B cell (primary cell): Measurements from ENCODE around the gene HAO2. TPM values are rescaled to one million over a fixed set of nuclear protein-coding genes. Genes with fewer than 3 reads are reported as not detected.

ENCODE experiments used
- ATAC-seq: fragments of 200-7000 bp; cut with Tn5 transposase; one replicate; pipeline ENCODE4 v1.10.0; 2021; ENCODE audit warnings: low read depth, mild to moderate bottlenecking, moderate number of reproducible peaks, moderate library complexity
- CTCF ChIA-PET: fragments of 350-600 bp; sonication (Branson Sonifier 250); formaldehyde crosslinking; loops from one replicate; lab custom pipeline; 2021; ENCODE audit warnings: antibody characterized with exemption, inconsistent platforms; lab: Charles Lee
- POLR2A ChIA-PET: fragments of 350-600 bp; sonication (Branson Sonifier 250); formaldehyde crosslinking; loops from one replicate; lab custom pipeline; 2021; ENCODE audit warnings: antibody characterized with exemption; lab: Charles Lee
- DNase-seq: peaks from one replicate; pipeline ENCODE4 v3.0.0; 2013
- H2AFZ ChIP-seq: 2 replicates; pipeline ENCODE4 v1.6.1; 2012; ENCODE audit warnings: mild to moderate bottlenecking, low read depth, low read length; ENCODE audit not compliant: insufficient read depth, poor library complexity, severe bottlenecking
- H3K27ac ChIP-seq, 2 donors: 1 replicate in 1 of 2; 2 replicates in 1 of 2; pipeline ENCODE4 v1.5.1; 2012 to 2013; ENCODE audit warnings: low read length in 2 of 2, mild to moderate bottlenecking in 2 of 2, moderate library complexity in 1 of 2
- H3K27me3 ChIP-seq, 4 experiments: fragments of 200-600 bp in 1 of 4; sonication (generic) in 1 of 4; replicated peaks in 1 of 4; 1 replicate in 2 of 4; 2 replicates in 2 of 4; pipeline versions ENCODE4 v1.6.1 to v1.7.0; 2013 to 2016; ENCODE audit warnings: low read length in 3 of 4, mild to moderate bottlenecking in 2 of 4, mixed read lengths in 1 of 4, moderate library complexity in 1 of 4; ENCODE audit not compliant: insufficient read depth in 4 of 4, control insufficient read depth in 3 of 4; ENCODE audit errors: control extremely low read depth in 1 of 4
- H3K36me3 ChIP-seq, 2 experiments: replicated peaks in 1 of 2; 1 replicate in 1 of 2; 2 replicates in 1 of 2; pipeline versions ENCODE4 v1.6.1 to v1.7.1; 2013; ENCODE audit warnings: low read length in 1 of 2; ENCODE audit not compliant: insufficient read depth in 2 of 2, control insufficient read depth in 1 of 2; ENCODE audit errors: control extremely low read depth in 1 of 2, extremely low read depth in 1 of 2
- H3K4me1 ChIP-seq, 2 donors: fragments of 200-600 bp in 1 of 2; sonication (generic) in 1 of 2; 1 replicate in 1 of 2; 2 replicates in 1 of 2; pipeline versions ENCODE4 v1.5.1 to v1.6.1; 2013 to 2017; ENCODE audit warnings: low read length in 2 of 2; ENCODE audit not compliant: control insufficient read depth in 2 of 2, insufficient read depth in 2 of 2
- H3K4me2 ChIP-seq: replicated peaks from 2 replicates; pipeline ENCODE3; 2012; ENCODE audit warnings: mild to moderate bottlenecking, low read depth, low read length; ENCODE audit not compliant: poor library complexity, severe bottlenecking
- H3K4me3 ChIP-seq, 5 experiments: fragments of 200-600 bp in 1 of 5; sonication (generic) in 1 of 5; 1 replicate in 3 of 5; 2 replicates in 2 of 5; pipeline versions ENCODE4 v1.5.1 to v1.7.0; 2011 to 2016; ENCODE audit warnings: low read length in 4 of 5, mild to moderate bottlenecking in 4 of 5, low read depth in 2 of 5, control low read depth in 1 of 5, moderate library complexity in 1 of 5; ENCODE audit not compliant: insufficient read depth in 1 of 5; ENCODE audit errors: control extremely low read depth in 1 of 5, extremely low read depth in 1 of 5
- H3K79me2 ChIP-seq: fragments of 200-600 bp; sonication (generic); one replicate; pipeline ENCODE4 v1.6.0; 2016; ENCODE audit warnings: low read length; ENCODE audit not compliant: control insufficient read depth, insufficient read depth
- H3K9ac ChIP-seq: fragments of 200-600 bp; sonication (generic); 2 replicates; pipeline ENCODE4 v1.6.1; 2017; ENCODE audit warnings: mild to moderate bottlenecking, low read length, moderate library complexity
- H3K9me3 ChIP-seq, 3 donors: one replicate each; pipeline versions ENCODE4 v1.6.1 to v1.7.1; 2013; ENCODE audit warnings: low read length in 2 of 3; ENCODE audit not compliant: control insufficient read depth in 2 of 3, insufficient read depth in 1 of 3; ENCODE audit errors: control extremely low read depth in 1 of 3
- H4K20me1 ChIP-seq: 2 replicates; pipeline ENCODE4 v1.6.0; 2012; ENCODE audit warnings: mild to moderate bottlenecking, low read length; ENCODE audit not compliant: insufficient read depth, control insufficient read depth, poor library complexity, severe bottlenecking
- H3K27ac Mint-ChIP-seq: one replicate; pipeline ENCODE4 v1.8.0; 2021; ENCODE audit warnings: mixed read lengths
- H3K27me3 Mint-ChIP-seq: one replicate; pipeline ENCODE4 v1.8.0; 2021; ENCODE audit warnings: mixed read lengths
- H3K4me1 Mint-ChIP-seq: one replicate; pipeline ENCODE4 v1.8.0; 2021; ENCODE audit warnings: mixed read lengths
- H3K4me3 Mint-ChIP-seq: one replicate; pipeline ENCODE4 v1.8.0; 2021; ENCODE audit warnings: mixed read lengths
- H3K9me3 Mint-ChIP-seq: one replicate; pipeline ENCODE4 v1.8.0; 2022; ENCODE audit warnings: mixed read lengths; ENCODE audit not compliant: insufficient read depth
- EZH2 ChIP-seq: IDR thresholded peaks from 2 replicates; pipeline ENCODE4 v1.6.1; 2012; ENCODE audit warnings: borderline replicate concordance, low read depth, mild to moderate bottlenecking, moderate library complexity, low read length; ENCODE audit not compliant: insufficient read depth, poor library complexity, severe bottlenecking
- WGBS: methylation state at CpG from one replicate; pipeline ENCODE4 v1.1.5; 2013; ENCODE audit warnings: missing lambda C conversion rate; ENCODE audit not compliant: insufficient coverage; 5-methylcytosine and 5-hydroxymethylcytosine counted together
- intact Hi-C: fragments of 100-400 bp; cut with micrococcal nuclease; formaldehyde crosslinking; loops from one replicate; pipeline ENCODE4 v1.10.0; 2022
- polyA plus RNA-seq: library from polyadenylated mRNA; depleted of rRNA; stranded (reverse); fragments of >200 nt; gene quantifications from 2 replicates; pipeline ENCODE4 v1.2.3, GENCODE V29; 2012
- total RNA-seq, 2 donors: library from RNA; stranded (reverse); fragments of 120-200 nt in 1 of 2; gene quantifications; 1 replicate in 1 of 2; 2 replicates in 1 of 2; pipeline versions ENCODE4 v1.2.3 to v1.2.4, GENCODE V29; 2013 to 2022
- TF ChIP-seq, protein P1 (sequence below): fragments of 200-600 bp; IDR thresholded peaks from one replicate; pipeline ENCODE4 v1.8.0; 2022; ENCODE audit warnings: antibody characterized with exemption, mild to moderate bottlenecking

The HAO2 gene
- total and polyA plus RNA-seq, 2 donors (not counting 1 experiment from before 2014, with no cell fraction given): not detected

- no peaks in the 10 kb centered on the region for H3K9me3 ChIP-seq
- intact Hi-C loops: no loop called here
- H3K27me3 ChIP-seq: no peaks in the 10 kb centered on the region
- WGBS: 70% methylated on average over 1 of the region's 1 CpG
- H3K4me1 ChIP-seq: no peaks in the 10 kb centered on the region
- no peak overlapping the region for H3K9ac ChIP-seq
- Mint-ChIP-seq H3K9me3 (no peaks in the 10 kb centered on the region), H3K4me1 (no peaks in the 10 kb centered on the region), H3K27me3 (peaks cover 16% of the 10 kb centered on the region), H3K27ac (no peak overlapping the region), H3K4me3 (no peak overlapping the region)
- H4K20me1 ChIP-seq: no peaks in the 10 kb centered on the region
- POLR2A ChIA-PET: no interaction called here
- H3K4me2 ChIP-seq: no peak overlapping the region
- CTCF ChIA-PET: no interaction called here
- H3K79me2 ChIP-seq: no peaks in the 10 kb centered on the region
- TF ChIP-seq, protein P1, sequence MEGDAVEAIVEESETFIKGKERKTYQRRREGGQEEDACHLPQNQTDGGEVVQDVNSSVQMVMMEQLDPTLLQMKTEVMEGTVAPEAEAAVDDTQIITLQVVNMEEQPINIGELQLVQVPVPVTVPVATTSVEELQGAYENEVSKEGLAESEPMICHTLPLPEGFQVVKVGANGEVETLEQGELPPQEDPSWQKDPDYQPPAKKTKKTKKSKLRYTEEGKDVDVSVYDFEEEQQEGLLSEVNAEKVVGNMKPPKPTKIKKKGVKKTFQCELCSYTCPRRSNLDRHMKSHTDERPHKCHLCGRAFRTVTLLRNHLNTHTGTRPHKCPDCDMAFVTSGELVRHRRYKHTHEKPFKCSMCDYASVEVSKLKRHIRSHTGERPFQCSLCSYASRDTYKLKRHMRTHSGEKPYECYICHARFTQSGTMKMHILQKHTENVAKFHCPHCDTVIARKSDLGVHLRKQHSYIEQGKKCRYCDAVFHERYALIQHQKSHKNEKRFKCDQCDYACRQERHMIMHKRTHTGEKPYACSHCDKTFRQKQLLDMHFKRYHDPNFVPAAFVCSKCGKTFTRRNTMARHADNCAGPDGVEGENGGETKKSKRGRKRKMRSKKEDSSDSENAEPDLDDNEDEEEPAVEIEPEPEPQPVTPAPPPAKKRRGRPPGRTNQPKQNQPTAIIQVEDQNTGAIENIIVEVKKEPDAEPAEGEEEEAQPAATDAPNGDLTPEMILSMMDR: no peak
- TF ChIP-seq EZH2: no peak
- H2AFZ ChIP-seq: no peak overlapping the region
- H3K27ac ChIP-seq: no peak overlapping the region
- H3K4me3 ChIP-seq: no peak overlapping the region
- DNase-seq (no peak), ATAC-seq (no peak)
- no peaks in the 10 kb centered on the region for H3K36me3 ChIP-seq
Observed at GRCh38 chr1:119388450-119388849, 19.9 kb downstream of the HAO2 start.

DNA sequence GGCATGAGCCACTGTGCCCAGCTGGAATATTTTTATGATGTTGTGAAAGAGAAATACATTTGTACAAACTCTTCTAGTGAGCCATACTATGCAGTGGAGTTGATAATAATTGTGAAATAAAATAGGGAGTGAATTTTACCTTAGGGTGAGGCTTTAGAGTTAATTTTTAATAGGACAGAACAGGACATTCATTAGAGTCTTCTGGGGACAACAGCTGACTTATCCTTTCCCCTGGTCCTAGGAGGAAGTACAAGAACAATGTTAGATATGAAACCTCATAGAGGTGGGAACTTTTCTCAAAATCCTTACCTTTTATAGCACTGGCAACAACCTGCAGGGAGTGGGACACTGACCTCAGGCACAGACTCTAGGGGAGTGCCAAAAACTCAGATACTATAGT, 21.9 kb downstream of the HAO2 start:
- no peaks in the 10 kb centered on the region for H3K27me3 ChIP-seq
- no peak overlapping the region for H3K27ac ChIP-seq
- H4K20me1 ChIP-seq: no peaks in the 10 kb centered on the region
- H3K4me1 ChIP-seq: no peaks in the 10 kb centered on the region
- H3K9me3 Mint-ChIP-seq: no peaks in the 10 kb centered on the region
- ChIA-PET CTCF (no interaction called here), POLR2A (no interaction called here)
- no peak for ATAC-seq
- intact Hi-C loops: no loop called here
- H3K4me3 Mint-ChIP-seq: no peak overlapping the region
- DNase-seq: no peak
- H3K27ac Mint-ChIP-seq: no peak overlapping the region
- no peaks in the 10 kb centered on the region for H3K9me3 ChIP-seq
- no peak overlapping the region for H3K4me2 ChIP-seq
- H3K4me1 Mint-ChIP-seq: no peaks in the 10 kb centered on the region
- peaks cover 20% of the 10 kb centered on the region for H3K27me3 Mint-ChIP-seq
- TF ChIP-seq, protein P1: no peak
- TF ChIP-seq EZH2: no peak
- H2AFZ ChIP-seq: no peak overlapping the region
- H3K4me3 ChIP-seq: no peak overlapping the region
- no peak overlapping the region for H3K9ac ChIP-seq
- H3K36me3 ChIP-seq: no peaks in the 10 kb centered on the region
- H3K79me2 ChIP-seq: no peaks in the 10 kb centered on the region
